Transverse colon (tissue), 4 donors: ENCODE measurements around the gene RELL1. TPM values are rescaled to one million over a fixed set of nuclear protein-coding genes. Genes with fewer than 3 reads are reported as not detected.

ENCODE experiments used
- DNase-seq: peaks from one replicate; pipeline ENCODE4 v3.0.0-alpha.2; 2019
- H3K27ac ChIP-seq, 4 donors: fragments of 200-600 bp; sonication (generic); 2 replicates each; pipeline ENCODE4 v1.5.1; 2016 to 2018; ENCODE audit warnings: inconsistent platforms in 4 of 4
- H3K27me3 ChIP-seq: fragments of 200-600 bp; sonication (generic); 2 replicates; pipeline ENCODE4 v1.5.1; 2017; ENCODE audit warnings: inconsistent platforms
- H3K36me3 ChIP-seq, 4 donors: fragments of 200-600 bp; sonication (generic); 2 replicates each; pipeline ENCODE4 v1.5.1; 2017 to 2019; ENCODE audit warnings: inconsistent platforms in 4 of 4
- H3K4me1 ChIP-seq, 4 donors: fragments of 200-600 bp; sonication (generic); 2 replicates each; pipeline ENCODE4 v1.5.1; 2017 to 2020; ENCODE audit warnings: inconsistent platforms in 4 of 4
- H3K4me3 ChIP-seq, 4 donors: fragments of 200-600 bp; sonication (generic); 1 replicate in 1 of 4; 2 replicates in 3 of 4; pipeline versions ENCODE4 v1.5.1 to v1.6.1; 2017 to 2019; ENCODE audit warnings: inconsistent platforms in 4 of 4
- H3K9me3 ChIP-seq, 2 donors: fragments of 200-600 bp; sonication (generic); 2 replicates each; pipeline ENCODE4 v1.5.1; 2017 to 2019; ENCODE audit warnings: inconsistent platforms in 2 of 2
- CTCF ChIP-seq, 5 experiments: fragments of 200-600 bp in 3 of 5; fragments of 450-650 bp in 2 of 5; sonication (generic) in 3 of 5; IDR thresholded peaks; 1 replicate in 2 of 5; 2 replicates in 3 of 5; pipeline ENCODE4 v1.5.1; 2016 to 2017; ENCODE audit warnings: antibody characterized with exemption in 5 of 5, inconsistent platforms in 3 of 5, mild to moderate bottlenecking in 2 of 5, moderate library complexity in 1 of 5
- EP300 ChIP-seq: sonication (generic); formaldehyde crosslinking; IDR thresholded peaks from one replicate; pipeline ENCODE4 v1.6.1; 2017; ENCODE audit warnings: antibody characterized with exemption, low read depth
- POLR2A ChIP-seq: fragments of 450-650 bp; IDR thresholded peaks from one replicate; pipeline ENCODE4 v1.6.1; 2016; ENCODE audit warnings: antibody characterized with exemption, mild to moderate bottlenecking, moderate library complexity
- POLR2AphosphoS5 ChIP-seq, 3 donors: sonication (generic); formaldehyde crosslinking; IDR thresholded peaks; one replicate each; pipeline ENCODE4 v1.6.1; 2016; ENCODE audit warnings: antibody characterized with exemption in 3 of 3
- WGBS, 2 donors: methylation state at CpG; one replicate each; pipeline ENCODE4 v1.1.5; 2018; ENCODE audit warnings: low coverage in 1 of 2; 5-methylcytosine and 5-hydroxymethylcytosine counted together
- in situ Hi-C, 4 donors: fragments of 200-750 bp; cut with MboI; loops; one replicate each; pipeline versions ENCODE4 v1.15.0 to v1.15.1; 2017; ENCODE audit warnings: low sequenced_read_pairs in 3 of 4, low pct_ligation_motif_present in 1 of 4, low pct_unique_long_range_greater_than_20kb in 1 of 4
- intact Hi-C: fragments of 100-400 bp; cut with DNase I; formaldehyde crosslinking; loops from one replicate; pipeline ENCODE4 v1.15.1; 2023; ENCODE audit warnings: low total_unique reads
- total RNA-seq, 4 donors: library from RNA; depleted of rRNA; stranded (reverse); fragments of >200 nt; gene quantifications; one replicate each; pipeline ENCODE4 v1.1.0, GENCODE V29; 2016

Gene RELL1
- total RNA-seq, 4 donors from 2014 or later = 9.2 to 192 (median 107) TPM

GRCh38 chr4:37602454-37603069, 83.6 kb downstream of the RELL1 start:
- DNase-seq = no peak

DNA sequence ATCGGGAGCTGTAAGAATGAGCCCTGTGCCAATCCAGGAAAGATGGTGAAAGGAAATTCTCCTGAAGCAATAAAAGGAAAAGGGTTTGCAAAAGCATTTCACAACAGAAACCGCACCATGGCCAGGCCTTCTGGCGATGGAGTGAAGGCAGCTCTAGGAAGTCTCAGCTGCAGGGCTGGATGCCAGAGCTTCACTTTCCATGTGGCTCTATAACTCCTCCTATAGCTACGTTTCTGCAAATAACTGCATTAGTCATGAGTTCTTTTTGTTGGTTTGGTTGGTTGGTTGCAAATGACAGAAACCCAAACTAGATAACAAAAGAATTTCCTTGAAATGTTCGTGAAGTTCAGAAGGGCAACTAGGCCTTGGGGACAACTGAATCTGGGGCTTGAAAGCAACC, 84.6 kb downstream of the RELL1 start:
- TF ChIP-seq POLR2AphosphoS5 (IDR thresholded peaks at IDR 0.05) (no peak), EP300 (no peak), POLR2A (no peak)

More at GRCh38 chr4:37602454-37603069, 83.6 kb downstream of the RELL1 start:
- H3K9me3 ChIP-seq = no peaks in the 10 kb centered on the region
- intact Hi-C loops = loop anchor here (10.0 kb wide), 2 partner anchors 192 to 432 kb away; no protein-coding TSS in a partner anchor
- H3K36me3 ChIP-seq = no peaks in the 10 kb centered on the region
- no peaks in the 10 kb centered on the region for H3K27me3 ChIP-seq
- no peak for TF ChIP-seq POLR2AphosphoS5 (IDR thresholded peaks at IDR 0.05)
- no peak for TF ChIP-seq POLR2A
- peaks cover 0 to 19% (median 12%) of the 10 kb centered on the region in 4 donors for H3K4me1 ChIP-seq
- 0 to 72% methylated on average over 1 to 18 of the region's 18 CpGs for WGBS, 2 donors
- H3K4me3 ChIP-seq = no peak overlapping the region
- in situ Hi-C loops = loop anchor here (5.0 to 25.0 kb wide), 6 partner anchors 172 to 435 kb away; no protein-coding TSS in a partner anchor
- no peak overlapping the region for H3K27ac ChIP-seq

GRCh38 chr4:37599092-37599790, 86.9 kb downstream of the RELL1 start:
- DNase-seq = no peak
- intact Hi-C loops = no loop called here
- Histone ChIP-seq H3K4me3 (no peak overlapping the region), H3K36me3 (no peaks in the 10 kb centered on the region), H3K27me3 (no peaks in the 10 kb centered on the region), H3K27ac (no peak overlapping the region), H3K4me1 (peaks cover 0 to 27% (median 17%) of the 10 kb centered on the region in 4 donors), H3K9me3 (no peaks in the 10 kb centered on the region)
- no peak for TF ChIP-seq CTCF (IDR thresholded peaks at IDR 0.05)
- TF ChIP-seq EP300 = no peak
- TF ChIP-seq POLR2A = no peak
- no peak for TF ChIP-seq POLR2AphosphoS5 (IDR thresholded peaks at IDR 0.05)
- in situ Hi-C loops = no loop called here
- 77 to 91% methylated on average over 8 of the region's 9 CpGs for WGBS, 2 donors

More for the DNA sequence above, 84.6 kb downstream of the RELL1 start:
- Histone ChIP-seq H3K27ac (no peak overlapping the region), H3K4me3 (no peak overlapping the region), H3K27me3 (no peaks in the 10 kb centered on the region), H3K4me1 (peaks cover 0 to 19% (median 12%) of the 10 kb centered on the region in 4 donors), H3K36me3 (no peaks in the 10 kb centered on the region), H3K9me3 (no peaks in the 10 kb centered on the region)
- DNase-seq = peak; percentile 36
- WGBS, 2 donors = 31 to 49% methylated on average over 4 to 5 of the region's 5 CpGs
- intact Hi-C loops (loop anchor here (10.0 kb wide), 2 partner anchors 193 to 433 kb away; no protein-coding TSS in a partner anchor), in situ Hi-C loops (loop anchor here (5.0 to 25.0 kb wide), 6 partner anchors 173 to 436 kb away; no protein-coding TSS in a partner anchor)

GRCh38 chr4:37597034-37597433, 89.1 kb downstream of the RELL1 start:
- Histone ChIP-seq H3K27ac (no peak overlapping the region), H3K9me3 (no peaks in the 10 kb centered on the region), H3K36me3 (no peaks in the 10 kb centered on the region), H3K27me3 (no peaks in the 10 kb centered on the region), H3K4me1 (peaks cover 0 to 24% (median 16%) of the 10 kb centered on the region in 4 donors), H3K4me3 (no peak overlapping the region)
- in situ Hi-C loops (no loop called here), intact Hi-C loops (no loop called here)
- DNase-seq = no peak
- TF ChIP-seq POLR2AphosphoS5 (IDR thresholded peaks at IDR 0.05) (no peak), POLR2A (no peak)
- WGBS, 2 donors = 88 to 95% methylated on average over 4 of the region's 4 CpGs

DNA sequence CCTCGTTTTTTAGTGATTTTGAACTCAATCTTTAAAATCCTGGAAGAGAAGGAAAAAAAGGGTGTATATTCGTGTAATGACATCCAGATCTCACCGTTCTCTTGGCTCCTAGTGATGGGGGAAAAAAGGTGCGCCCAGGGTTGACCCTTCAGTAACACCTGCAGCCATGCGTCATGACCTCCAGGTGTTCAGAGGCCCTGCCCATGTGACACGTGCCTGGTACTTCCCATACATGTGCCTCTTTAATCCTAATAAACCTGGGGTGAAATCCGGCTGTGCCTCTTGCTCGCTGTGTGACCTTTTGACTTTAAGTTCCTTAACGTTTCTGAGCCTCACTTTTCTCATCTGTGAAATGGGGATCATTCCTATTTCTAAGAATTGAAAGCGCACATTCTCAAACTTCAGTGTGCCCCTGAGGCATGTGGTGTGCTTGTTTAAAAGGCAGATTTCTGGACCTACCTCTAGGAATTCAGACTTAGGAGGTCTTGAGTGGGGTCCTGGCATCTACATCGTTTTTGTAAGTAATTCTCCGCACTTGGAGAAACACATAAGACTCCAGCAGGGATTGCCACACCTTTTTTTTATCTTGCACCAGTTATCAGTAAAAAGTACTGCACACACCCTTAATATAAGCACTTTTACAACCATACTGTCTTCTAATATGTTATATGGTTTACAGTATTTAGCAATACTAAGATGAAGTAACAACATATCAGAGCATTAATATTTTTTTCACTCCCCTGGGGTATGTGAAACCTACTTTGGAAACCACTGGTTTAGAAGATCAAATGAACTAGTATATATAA, 90.1 kb downstream of the RELL1 start:
- TF ChIP-seq EP300 (no peak), POLR2A (no peak), CTCF (IDR thresholded peaks at IDR 0.05) (no peak), POLR2AphosphoS5 (IDR thresholded peaks at IDR 0.05) (no peak)
- no peak for DNase-seq
- intact Hi-C loops (no loop called here), in situ Hi-C loops (no loop called here)
- Histone ChIP-seq H3K9me3 (no peaks in the 10 kb centered on the region), H3K27ac (peak overlapping the region in 2 of 4 donors; percentile 17 to 41), H3K36me3 (no peaks in the 10 kb centered on the region), H3K4me3 (no peak overlapping the region), H3K27me3 (no peaks in the 10 kb centered on the region), H3K4me1 (peaks cover 0 to 18% (median 11%) of the 10 kb centered on the region in 4 donors)
- 55 to 64% methylated on average over 12 of the region's 12 CpGs for WGBS, 2 donors
